Stomach (tissue), 9 donors: ENCODE measurements around the gene YIPF5. TPM values are rescaled to one million over a fixed set of nuclear protein-coding genes. Genes with fewer than 3 reads are reported as not detected.

Experiments
- DNase-seq, 2 donors: peaks; one replicate each; pipeline versions ENCODE4 v3.0.0 to v3.0.0-alpha.2; 2013 to 2019
- H3K27ac ChIP-seq, 5 donors: fragments of 200-600 bp in 4 of 5; sonication (generic) in 4 of 5; one replicate each; pipeline ENCODE4 v1.5.1; 2013 to 2019; ENCODE audit warnings: mild to moderate bottlenecking in 1 of 5, moderate library complexity in 1 of 5
- H3K27me3 ChIP-seq, 3 donors: fragments of 200-600 bp; sonication (generic); one replicate each; pipeline ENCODE4 v1.5.1; 2017 to 2019; ENCODE audit warnings: mixed run types in 1 of 3
- H3K36me3 ChIP-seq, 4 donors: fragments of 200-600 bp; sonication (generic); 1 replicate in 3 of 4; 2 replicates in 1 of 4; pipeline ENCODE4 v1.5.1; 2016 to 2019
- H3K4me1 ChIP-seq, 4 donors: fragments of 200-600 bp; sonication (generic); one replicate each; pipeline ENCODE4 v1.5.1; 2016 to 2019
- H3K4me3 ChIP-seq, 4 donors: fragments of 200-600 bp; sonication (generic) in 3 of 4; one replicate each; pipeline ENCODE4 v1.5.1; 2016 to 2019; ENCODE audit warnings: mild to moderate bottlenecking in 1 of 4
- H3K9me3 ChIP-seq, 4 donors: fragments of 200-600 bp; sonication (generic); one replicate each; pipeline ENCODE4 v1.5.1; 2016 to 2019
- CTCF ChIP-seq, 7 experiments: fragments of 450-650 bp in 4 of 7; fragments of 200-600 bp in 3 of 7; sonication (generic) in 3 of 7; IDR thresholded peaks; one replicate each; pipeline ENCODE4 v1.5.1; 2016 to 2019; ENCODE audit warnings: antibody characterized with exemption in 7 of 7, control low read depth in 2 of 7, mild to moderate bottlenecking in 1 of 7
- EP300 ChIP-seq: sonication (generic); formaldehyde crosslinking; IDR thresholded peaks from one replicate; pipeline ENCODE4 v1.6.1; 2017; ENCODE audit warnings: antibody characterized with exemption
- POLR2A ChIP-seq, 4 donors: fragments of 450-650 bp; IDR thresholded peaks; one replicate each; pipeline ENCODE4 v1.6.1; 2016; ENCODE audit warnings: antibody characterized with exemption in 4 of 4, control low read depth in 2 of 4, mild to moderate bottlenecking in 1 of 4, moderate library complexity in 1 of 4
- POLR2AphosphoS5 ChIP-seq, 3 donors: sonication (generic); formaldehyde crosslinking; IDR thresholded peaks; one replicate each; pipeline ENCODE4 v1.6.1; 2016; ENCODE audit warnings: antibody characterized with exemption in 3 of 3
- WGBS, 5 donors: extraction: QIAGEN DNeasy Blood & Tissue Kit in 3 of 5; methylation state at CpG; one replicate each; pipeline versions ENCODE4 v1.1.5 to v1.1.7; 2013 to 2018; 5-methylcytosine and 5-hydroxymethylcytosine counted together
- intact Hi-C: fragments of 100-400 bp; cut with DNase I; formaldehyde crosslinking; loops from one replicate; pipeline ENCODE4 v1.15.1; 2023; ENCODE audit warnings: low total_unique reads
- polyA plus RNA-seq, 3 donors: library from polyadenylated mRNA; stranded (reverse); fragments of 200-250 nt; gene quantifications; one replicate each; pipeline ENCODE4 v1.2.3, GENCODE V29; 2013
- total RNA-seq, 5 donors: library from RNA; depleted of rRNA; stranded (reverse); fragments of >200 nt; gene quantifications; one replicate each; pipeline versions ENCODE4 v1.1.0 to v1.2.3, GENCODE V29; 2014 to 2016
- donor health status: healthy with polysubstance abuse.
- donor health status: Bipolar disorder and iron deficiency.
- donor health status: healthy.

YIPF5 gene
- total and polyA plus RNA-seq, 8 donors, result 0.87 to 49.9 (median 14.0) TPM

GRCh38 chr5:144142824-144143162, 27.7 kb downstream of the YIPF5 start:
- Histone ChIP-seq H3K4me1 (peaks cover 0 to 16% (median 7%) of the 10 kb centered on the region in 4 donors), H3K27me3 (no peaks in the 10 kb centered on the region), H3K4me3 (no peak overlapping the region), H3K9me3 (no peaks in the 10 kb centered on the region), H3K36me3 (no peaks in the 10 kb centered on the region), H3K27ac (no peak overlapping the region)
- TF ChIP-seq POLR2A (IDR thresholded peaks at IDR 0.05) (no peak), EP300 (no peak), POLR2AphosphoS5 (IDR thresholded peaks at IDR 0.05) (no peak), CTCF (IDR thresholded peaks at IDR 0.05) (no peak)
- DNase-seq, result no peak
- WGBS, 5 donors, result 38 to 59% (median 45%) methylated on average over 1 of the region's 1 CpG
- intact Hi-C loops, result no loop called here

DNA sequence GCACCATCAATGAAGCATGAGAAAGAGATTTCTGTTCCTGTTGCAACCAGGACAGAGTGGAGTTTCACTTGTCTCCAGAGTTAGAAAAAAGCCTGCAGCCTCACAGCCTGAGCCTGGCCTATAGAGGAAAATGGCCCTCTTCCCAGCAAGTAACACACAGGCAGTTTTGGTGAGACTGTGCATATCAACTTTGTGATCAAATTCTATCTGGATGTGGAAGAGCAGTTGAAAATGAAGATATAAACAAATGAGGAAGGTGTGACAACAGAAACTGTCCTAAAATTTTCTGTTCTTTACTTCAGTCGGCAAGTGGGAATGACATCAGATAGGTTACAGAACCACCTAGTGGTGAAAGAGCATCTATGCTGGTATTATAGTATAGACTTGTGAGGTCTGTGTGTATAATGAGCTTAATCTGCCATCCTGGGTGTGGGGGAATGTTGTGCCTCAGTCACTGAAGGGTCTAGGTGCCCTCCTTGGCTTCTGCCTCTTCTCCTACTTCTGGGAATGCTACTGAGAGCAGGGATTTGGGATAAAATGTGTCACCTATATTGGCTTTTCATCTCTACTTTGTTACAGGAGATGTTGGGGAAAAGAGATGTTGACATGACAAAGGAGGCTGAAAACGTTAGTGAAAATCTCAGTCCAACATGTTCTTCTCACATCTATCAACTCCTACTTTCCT, 28.2 kb downstream of the YIPF5 start:
- Histone ChIP-seq H3K4me3 (no peak overlapping the region), H3K9me3 (no peaks in the 10 kb centered on the region), H3K27ac (no peak overlapping the region), H3K4me1 (peaks cover 0 to 16% (median 7%) of the 10 kb centered on the region in 4 donors), H3K36me3 (no peaks in the 10 kb centered on the region), H3K27me3 (no peaks in the 10 kb centered on the region)
- WGBS, 5 donors, result 6 to 17% (median 10%) methylated on average over 2 of the region's 2 CpGs
- DNase-seq, result peak in 1 of 2 donors; percentile 68
- intact Hi-C loops, result no loop called here
- peak in 4 of 7 experiments; percentile 41 to 53 (median 50) for TF ChIP-seq CTCF (IDR thresholded peaks at IDR 0.05)
- no peak for TF ChIP-seq POLR2AphosphoS5 (IDR thresholded peaks at IDR 0.05)

- no peak for DNase-seq
- 93 to 95% (median 94%) methylated on average over 2 of the region's 2 CpGs for WGBS, 5 donors
- intact Hi-C loops, result no loop called here
- Histone ChIP-seq H3K4me1 (peaks cover 0 to 16% (median 7%) of the 10 kb centered on the region in 4 donors), H3K4me3 (no peak overlapping the region), H3K27me3 (no peaks in the 10 kb centered on the region), H3K27ac (no peak overlapping the region), H3K9me3 (no peaks in the 10 kb centered on the region), H3K36me3 (no peaks in the 10 kb centered on the region)
- TF ChIP-seq EP300 (no peak), CTCF (IDR thresholded peaks at IDR 0.05) (no peak), POLR2A (IDR thresholded peaks at IDR 0.05) (no peak), POLR2AphosphoS5 (IDR thresholded peaks at IDR 0.05) (no peak)
Observed at GRCh38 chr5:144141585-144141984, 28.9 kb downstream of the YIPF5 start.

GRCh38 chr5:144139586-144139985, 30.9 kb downstream of the YIPF5 start:
- WGBS, 5 donors, result 71 to 84% (median 81%) methylated on average over 5 of the region's 5 CpGs
- Histone ChIP-seq H3K9me3 (no peaks in the 10 kb centered on the region), H3K27me3 (no peaks in the 10 kb centered on the region), H3K36me3 (no peaks in the 10 kb centered on the region), H3K27ac (no peak overlapping the region), H3K4me1 (peaks cover 0 to 8% (median 1%) of the 10 kb centered on the region in 4 donors), H3K4me3 (no peak overlapping the region)
- TF ChIP-seq POLR2A (IDR thresholded peaks at IDR 0.05) (no peak), EP300 (no peak), CTCF (IDR thresholded peaks at IDR 0.05) (no peak), POLR2AphosphoS5 (IDR thresholded peaks at IDR 0.05) (no peak)
- intact Hi-C loops, result no loop called here
- DNase-seq, result peak in 1 of 2 donors; percentile 51
